NCI-H1694 treated with DMSO at 0.1 percent for 48 hours (cell line): ENCODE data around the gene ERICH6.

Source experiments
- DNase-seq: peaks from one replicate; lab custom pipeline; 2025; lab: John Stamatoyannopoulos, UW

Gene ERICH6

GRCh38 chr3:150613709-150614480 lies 89.8 kb downstream of the ERICH6 start:
- DNase-seq: no peak

- DNase-seq: no peak
These were observed 90.7 kb downstream of the ERICH6 start for GRCh38 chr3:150613034-150613433.

- DNase-seq: no peak
These were observed 91.2 kb downstream of the ERICH6 start for GRCh38 chr3:150612494-150612893.

- DNase-seq: no peak
These were observed 92.1 kb downstream of the ERICH6 start for GRCh38 chr3:150611666-150612065.

GRCh38 chr3:150610785-150611184 lies 92.9 kb downstream of the ERICH6 start:
- DNase-seq: no peak

- DNase-seq: no peak
These were observed 93.7 kb downstream of the ERICH6 start for GRCh38 chr3:150609988-150610387.
